Stimulated activated CD8-positive, alpha-beta memory T cell treated with anti-CD3 and anti-CD28 coated beads, Interleukin-4, amount 100 ng/mL, for 48 hours (primary cell): ENCODE data around the gene VARS1.
A peak's percentile ranks its signal among the peaks of the same experiment; 100 is the strongest.

Experiments used
- DNase-seq: peaks from one replicate; pipeline ENCODE4 v3.0.0-alpha.2; 2020

VARS1 gene

DNA sequence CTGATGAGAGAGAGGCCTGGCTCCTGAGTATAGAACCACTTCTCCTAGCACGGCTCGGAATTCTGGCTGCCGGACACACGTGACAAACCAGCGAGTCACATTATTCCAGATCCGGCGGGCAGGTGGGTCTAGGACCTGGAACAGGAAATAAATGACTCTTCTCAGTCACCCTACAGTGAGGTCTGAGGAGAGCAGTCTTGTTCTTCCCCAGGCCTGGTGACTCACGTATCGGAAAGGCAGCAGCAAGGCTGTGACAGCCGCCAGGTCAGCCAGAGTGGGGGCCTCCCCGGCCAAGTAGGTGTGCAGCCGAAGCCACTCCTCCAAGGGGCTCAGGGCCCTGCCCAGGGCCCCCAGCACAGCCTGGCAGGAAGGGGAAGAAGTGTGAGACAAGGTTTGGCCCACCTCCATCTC is 2.8 kb downstream of the VARS1 start:
- DNase-seq, result no peak

DNA sequence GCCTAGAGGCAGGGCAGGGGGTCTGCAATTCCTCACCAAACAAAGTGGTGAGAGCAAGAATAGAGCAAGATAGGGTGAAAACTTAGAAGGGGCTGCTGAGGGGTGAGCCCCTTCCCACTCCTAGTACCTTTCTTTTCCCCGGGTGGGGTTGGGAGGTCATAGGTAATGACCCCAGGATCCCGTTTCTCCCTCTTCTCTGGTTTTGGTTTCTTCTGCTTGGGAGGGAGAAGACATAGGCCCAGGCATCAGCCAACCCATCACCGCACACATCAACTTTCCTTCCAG is 3.5 kb downstream of the VARS1 start:
- no peak for DNase-seq

DNA sequence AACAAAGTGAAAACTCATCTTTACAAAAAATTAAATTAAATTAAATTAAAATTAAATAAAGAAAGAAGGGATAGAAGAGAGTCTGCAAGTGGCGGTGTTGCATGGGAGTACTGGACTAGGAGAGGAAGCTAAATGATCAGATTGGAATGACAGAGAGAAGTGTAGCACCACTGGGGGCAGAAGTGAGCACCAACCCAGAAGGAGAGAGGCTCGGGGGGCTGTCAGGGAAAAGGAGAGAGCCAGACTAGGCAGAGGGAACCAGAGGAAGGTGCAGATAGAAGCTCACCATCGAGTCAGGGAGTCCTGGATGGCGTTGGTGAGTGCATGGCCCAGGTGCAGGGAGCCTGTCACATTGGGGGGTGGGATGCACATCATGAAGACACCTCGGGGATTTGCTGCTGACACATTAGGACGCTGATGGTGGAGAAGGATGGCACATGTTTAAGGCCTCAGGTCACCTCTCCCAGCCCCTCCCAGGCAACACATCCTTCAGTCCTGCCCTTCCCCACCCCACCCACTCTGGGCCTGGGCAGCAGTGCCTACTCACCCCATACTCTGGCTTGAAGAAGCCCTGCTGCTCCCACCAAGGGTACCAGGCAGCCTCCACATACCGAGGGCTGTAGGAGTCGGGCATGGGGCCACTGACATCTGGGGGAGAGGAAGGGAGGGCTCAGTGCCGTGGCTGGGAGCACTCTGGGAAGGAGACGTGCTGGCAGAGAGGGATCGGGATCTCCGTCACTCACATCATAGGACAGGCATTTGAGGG is 4.0 kb downstream of the VARS1 start:
- DNase-seq, result peak; percentile 72

- no peak for DNase-seq
Measured at GRCh38 chr6:31785475-31785874, 10.1 kb downstream of the VARS1 start.

- no peak for DNase-seq
Measured at GRCh38 chr6:31784098-31784925, 11.2 kb downstream of the VARS1 start.

DNA sequence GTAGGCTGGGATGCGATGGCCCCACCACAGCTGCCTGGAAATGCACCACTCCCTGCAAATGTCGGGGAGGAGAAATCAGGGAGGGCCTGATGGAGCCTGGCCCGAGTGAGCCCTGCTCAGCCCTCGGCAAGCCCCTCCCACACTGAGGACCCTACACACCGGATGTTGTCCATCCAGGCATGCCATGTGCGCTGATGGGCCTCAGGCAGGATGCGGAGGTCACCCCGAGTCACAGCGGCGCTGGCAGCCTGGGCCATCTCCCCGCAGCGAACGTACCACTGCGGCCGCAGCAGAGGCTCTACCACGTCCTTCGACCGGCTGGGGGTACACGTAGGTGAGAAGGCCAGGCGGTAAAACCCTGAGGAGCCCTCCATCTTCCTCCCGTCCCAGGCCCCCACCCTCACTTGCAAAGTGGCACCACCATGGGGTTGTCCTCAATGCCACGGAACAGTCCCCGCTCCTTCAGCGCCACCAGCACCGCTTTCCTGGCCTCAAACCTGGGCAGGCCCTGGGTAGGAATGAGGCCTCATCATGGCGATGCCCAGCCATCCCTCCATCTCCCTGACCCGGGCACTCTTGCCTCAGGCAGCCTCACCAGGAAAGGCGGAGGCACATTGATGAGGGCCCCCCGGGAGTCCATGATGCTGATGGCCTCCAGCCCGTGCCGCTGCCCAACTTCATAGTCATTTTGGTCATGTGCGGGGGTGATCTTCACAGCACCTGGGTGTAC is 13.3 kb downstream of the VARS1 start:
- DNase-seq, result no peak

DNA sequence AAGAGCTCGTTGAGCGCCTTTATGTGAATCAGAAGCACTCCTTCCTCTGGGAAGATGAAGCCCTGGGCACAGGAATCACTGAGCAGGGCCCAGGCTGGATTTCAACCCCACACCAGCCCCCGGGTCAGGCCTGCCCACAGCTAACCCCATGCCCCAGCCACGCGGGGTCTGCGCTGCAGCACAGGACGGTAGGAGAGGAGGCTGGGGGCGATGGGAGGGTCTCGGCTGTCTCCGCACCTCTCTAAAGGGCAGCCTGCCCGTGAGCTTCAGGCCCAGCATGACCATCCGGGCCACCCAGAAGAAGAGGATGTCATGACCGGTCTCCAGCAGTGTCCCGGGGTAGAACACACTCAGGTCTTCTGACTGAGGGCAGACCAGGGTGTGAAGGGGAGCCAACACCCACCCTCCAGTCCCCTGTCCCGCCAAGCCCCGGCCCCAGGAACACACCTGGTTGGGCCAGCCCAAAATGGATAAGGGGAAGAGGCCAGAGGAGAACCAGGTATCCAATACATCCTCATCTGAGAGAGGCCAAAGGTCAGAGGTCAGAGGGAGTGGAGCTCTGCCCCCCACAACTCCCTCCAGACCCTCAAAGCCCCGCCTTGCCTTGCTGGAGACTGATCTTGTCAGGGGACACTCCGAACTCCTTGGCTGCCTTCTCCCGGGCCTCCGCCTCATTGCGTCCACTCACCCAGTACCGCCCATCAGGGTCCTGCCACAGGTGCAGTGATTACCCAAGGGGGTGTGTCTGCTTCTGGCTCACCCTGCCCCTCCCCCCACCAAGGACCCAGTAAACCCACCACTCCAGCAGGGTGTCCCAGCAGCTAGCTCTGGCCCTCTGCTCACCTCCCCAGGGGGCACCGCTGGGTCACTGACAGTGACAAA is 14.1 kb downstream of the VARS1 start:
- no peak for DNase-seq

DNA sequence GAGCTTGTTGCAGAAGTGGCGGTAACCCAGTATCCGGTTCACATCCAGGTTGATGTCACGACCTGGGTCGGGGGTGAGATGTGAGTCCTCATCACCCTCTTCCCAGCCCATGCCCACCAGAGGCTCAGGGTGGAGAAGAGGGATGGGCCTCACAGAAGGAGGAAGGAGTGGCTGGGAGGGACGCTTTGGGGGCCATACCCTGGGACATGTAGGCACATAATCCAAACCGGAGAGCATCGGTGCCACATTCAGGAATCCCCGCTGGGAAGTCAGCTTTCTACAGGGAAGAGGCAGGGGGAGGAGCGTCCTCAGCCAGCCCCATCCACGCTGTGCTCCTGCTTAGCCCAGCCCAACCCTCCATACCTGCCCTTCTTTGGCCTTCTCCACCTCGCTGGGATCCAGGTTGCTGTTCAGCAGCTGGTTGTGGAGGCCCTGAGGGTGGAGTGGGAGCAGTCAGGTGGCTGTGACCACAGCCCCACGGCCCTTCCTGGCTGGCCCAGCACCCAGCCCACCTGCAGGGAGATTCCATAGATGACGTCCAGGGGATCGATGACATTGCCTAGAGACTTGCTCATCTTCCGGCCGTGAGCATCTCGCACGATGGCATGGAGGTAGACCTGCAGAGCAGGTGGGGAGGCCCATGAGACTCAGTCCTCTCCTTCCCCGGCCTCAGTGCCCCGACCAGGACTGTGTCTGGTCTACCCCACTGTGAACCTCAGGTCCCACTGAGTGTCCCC is 14.9 kb downstream of the VARS1 start:
- no peak for DNase-seq

DNA sequence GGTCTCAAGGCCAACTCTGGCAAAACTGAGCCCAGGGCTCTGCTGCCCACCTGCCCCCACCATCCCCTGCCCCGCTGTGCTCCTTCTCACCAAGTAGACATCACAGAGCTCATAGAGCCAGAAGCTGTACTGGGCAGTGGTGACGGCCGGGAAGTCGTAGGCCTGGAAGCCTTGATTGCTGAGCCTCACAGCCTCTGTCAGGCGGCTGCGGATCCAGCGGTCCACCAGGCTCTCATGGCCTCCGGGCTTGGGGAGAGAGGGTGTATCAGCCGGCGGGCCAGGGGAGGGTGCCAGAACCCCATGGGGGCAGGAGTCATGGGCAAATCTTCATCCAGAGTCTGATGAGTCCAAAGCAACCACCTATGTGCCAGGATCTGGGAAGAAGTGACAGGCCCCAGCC is 15.6 kb downstream of the VARS1 start:
- DNase-seq, result no peak

- DNase-seq, result no peak
Measured at GRCh38 chr6:31778999-31779885, 16.3 kb downstream of the VARS1 start.

- DNase-seq, result no peak
Measured at GRCh38 chr6:31778193-31778592, 17.4 kb downstream of the VARS1 start.

- no peak for DNase-seq
Measured at GRCh38 chr6:31777667-31778050, 17.9 kb downstream of the VARS1 start.

GRCh38 chr6:31776989-31777666 is 18.4 kb downstream of the VARS1 start, which contains the start of gene VWA7:
TSS of gene VWA7 (minus strand) at chr6:31777328. CDS start at chr6:31776779, 549 bp downstream.
- DNase-seq, result peak; percentile 83

- DNase-seq, result no peak
Measured at GRCh38 chr6:31776485-31776988, 19.0 kb downstream of the VARS1 start.

DNA sequence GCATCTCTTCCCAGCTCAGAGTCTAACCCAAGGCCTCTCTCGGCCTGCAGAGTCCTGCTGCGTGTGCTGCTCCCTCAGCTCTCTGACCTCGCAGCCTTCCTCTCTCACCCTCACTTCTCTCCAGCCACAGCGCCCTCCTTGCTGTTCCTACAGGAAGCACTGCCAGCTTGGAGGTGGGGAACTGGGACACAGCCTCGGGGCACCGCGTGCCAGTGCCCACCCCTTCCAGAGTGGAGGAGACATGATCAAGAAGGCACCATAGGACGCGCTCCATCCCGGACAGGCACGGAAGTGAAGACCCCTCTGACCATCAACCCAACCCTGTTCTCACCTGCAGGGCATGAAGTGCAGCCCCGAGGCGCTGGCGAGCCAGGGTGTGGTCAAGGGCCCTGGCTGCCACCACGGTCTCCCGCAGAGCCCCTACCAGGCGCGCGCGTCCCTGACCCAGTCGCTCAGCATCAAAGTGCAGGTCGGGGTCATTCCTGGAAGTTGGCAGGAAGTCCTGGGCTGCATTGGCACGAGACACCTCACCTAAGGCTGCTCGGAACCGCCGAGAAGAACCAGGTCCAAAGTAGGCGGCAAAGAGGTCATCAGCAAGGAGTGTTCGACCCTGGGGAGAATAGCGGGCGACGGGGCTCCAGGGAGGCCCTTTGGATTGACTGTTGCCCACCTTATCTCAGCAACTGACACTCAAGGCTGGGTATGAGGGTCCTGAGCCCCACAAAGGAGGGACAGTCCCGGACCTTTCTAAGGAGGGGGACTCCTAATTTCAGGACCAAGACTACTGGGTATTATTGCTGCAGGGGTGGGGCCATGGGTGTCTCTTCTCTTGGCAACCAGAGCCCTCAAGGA is 19.7 kb downstream of the VARS1 start:
- no peak for DNase-seq

DNA sequence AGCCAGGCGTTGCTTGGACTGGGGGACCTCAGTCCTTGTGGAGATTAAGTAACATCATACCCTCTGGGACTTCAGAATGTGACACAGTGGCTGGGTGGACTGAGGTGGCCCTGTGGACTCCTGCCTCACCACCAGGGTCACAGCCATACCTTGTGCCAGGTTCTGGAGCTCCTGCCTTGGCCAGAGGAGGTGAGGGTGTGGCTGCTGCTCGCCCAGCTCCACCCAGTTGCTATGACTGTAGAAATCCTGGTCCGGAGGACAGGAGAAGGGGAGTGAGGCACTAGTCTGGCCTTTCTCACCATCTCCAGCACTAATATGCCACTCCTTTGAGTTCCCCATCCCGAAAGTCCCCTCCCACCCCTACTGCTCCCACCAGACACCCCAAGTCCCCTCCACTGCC is 20.4 kb downstream of the VARS1 start:
- DNase-seq, result no peak

- no peak for DNase-seq
Measured at GRCh38 chr6:31771992-31772358, 23.6 kb downstream of the VARS1 start.

- DNase-seq, result no peak
Measured at GRCh38 chr6:31770860-31771259, 24.7 kb downstream of the VARS1 start.
